ENCODE measurements around the gene MACROD1.

Gene MACROD1

DNA sequence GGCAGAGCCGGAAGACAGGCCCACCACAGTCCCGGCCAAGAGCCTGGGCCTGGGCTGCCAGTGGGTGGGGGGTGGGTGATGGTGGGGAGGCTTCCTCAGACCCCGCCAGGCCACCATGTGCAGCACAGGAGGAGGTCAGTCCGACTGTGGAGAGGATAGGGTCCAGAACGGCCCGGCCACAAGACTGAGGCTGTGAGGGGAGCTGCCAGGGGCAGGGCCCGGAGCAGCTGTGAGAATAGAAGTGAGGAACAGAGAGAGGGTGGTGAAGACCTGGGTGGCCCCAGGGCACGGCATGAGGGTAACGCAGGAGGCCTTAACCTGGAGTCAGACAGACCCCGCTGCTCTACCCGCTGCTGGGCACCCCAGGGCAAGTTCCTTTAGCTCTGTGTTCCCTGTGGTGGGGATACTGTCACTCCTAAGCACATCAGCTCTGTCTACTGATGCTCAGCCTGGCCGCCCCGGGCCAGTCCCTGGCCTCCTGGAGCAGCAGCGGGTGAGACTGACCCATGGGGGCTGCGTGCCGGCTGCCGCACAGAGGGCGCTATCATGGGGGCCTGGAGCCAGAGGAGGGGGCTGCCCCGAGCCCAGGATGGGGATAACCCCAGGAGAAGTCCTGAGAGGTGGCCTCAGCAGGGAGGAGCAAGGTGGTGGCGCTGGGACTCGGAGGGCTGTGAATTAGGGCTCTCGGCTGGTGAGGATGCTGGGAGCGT, 42.3 kb upstream of the MACROD1 start:
- H3K4me3 ChIP-seq (replicated peaks; ENCODE audit: low read depth, low read length) = peak overlapping the region; percentile 12
- TF ChIP-seq, protein P1, sequence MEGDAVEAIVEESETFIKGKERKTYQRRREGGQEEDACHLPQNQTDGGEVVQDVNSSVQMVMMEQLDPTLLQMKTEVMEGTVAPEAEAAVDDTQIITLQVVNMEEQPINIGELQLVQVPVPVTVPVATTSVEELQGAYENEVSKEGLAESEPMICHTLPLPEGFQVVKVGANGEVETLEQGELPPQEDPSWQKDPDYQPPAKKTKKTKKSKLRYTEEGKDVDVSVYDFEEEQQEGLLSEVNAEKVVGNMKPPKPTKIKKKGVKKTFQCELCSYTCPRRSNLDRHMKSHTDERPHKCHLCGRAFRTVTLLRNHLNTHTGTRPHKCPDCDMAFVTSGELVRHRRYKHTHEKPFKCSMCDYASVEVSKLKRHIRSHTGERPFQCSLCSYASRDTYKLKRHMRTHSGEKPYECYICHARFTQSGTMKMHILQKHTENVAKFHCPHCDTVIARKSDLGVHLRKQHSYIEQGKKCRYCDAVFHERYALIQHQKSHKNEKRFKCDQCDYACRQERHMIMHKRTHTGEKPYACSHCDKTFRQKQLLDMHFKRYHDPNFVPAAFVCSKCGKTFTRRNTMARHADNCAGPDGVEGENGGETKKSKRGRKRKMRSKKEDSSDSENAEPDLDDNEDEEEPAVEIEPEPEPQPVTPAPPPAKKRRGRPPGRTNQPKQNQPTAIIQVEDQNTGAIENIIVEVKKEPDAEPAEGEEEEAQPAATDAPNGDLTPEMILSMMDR (IDR thresholded peaks at IDR 0.05; ENCODE audit: low read length, missing control alignments) = no peak
- no peak for DNase-seq (ENCODE audit: low read depth)

DNA sequence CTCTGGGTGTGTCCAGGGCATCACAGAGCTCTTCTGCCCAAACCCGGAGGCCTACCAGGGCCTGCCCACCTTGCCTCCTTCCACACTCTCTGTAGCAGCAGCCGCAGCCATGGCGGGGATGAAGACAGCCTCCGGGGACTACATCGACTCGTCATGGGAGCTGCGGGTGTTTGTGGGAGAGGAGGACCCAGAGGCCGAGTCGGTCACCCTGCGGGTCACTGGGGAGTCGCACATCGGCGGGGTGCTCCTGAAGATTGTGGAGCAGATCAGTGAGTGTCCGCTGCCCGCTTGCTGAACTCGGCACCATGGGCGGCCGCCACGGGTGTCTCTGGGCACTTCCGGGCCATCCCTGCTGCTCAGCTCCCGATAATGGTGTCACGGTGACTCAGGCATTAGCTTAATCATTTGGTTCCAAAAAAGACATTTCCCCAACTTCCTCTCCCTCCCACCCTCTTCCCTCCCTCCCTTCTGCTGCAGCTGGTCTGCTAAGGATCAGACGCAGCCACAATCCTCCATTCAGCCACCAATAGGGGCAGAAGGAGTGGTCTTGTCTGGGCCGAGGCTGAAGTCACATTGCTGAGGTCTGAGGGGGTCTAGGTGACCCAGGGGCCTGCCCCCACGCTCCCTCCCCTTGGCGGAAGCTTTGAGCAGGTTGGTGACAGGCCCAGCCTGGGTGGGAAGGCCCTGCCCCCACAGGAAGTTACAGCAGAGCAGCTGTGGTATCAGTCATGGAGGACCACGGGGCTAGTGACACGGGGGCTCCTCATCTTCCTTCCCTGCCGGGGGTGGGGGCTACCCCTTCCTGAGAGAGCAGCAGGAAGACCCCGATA, 41.6 kb upstream of the MACROD1 start:
- TF ChIP-seq, protein P1 (IDR thresholded peaks at IDR 0.05; ENCODE audit: low read length, missing control alignments) = no peak
- peak; percentile 81 for DNase-seq (ENCODE audit: low read depth)
- H3K4me3 ChIP-seq (replicated peaks; ENCODE audit: low read depth, low read length) = peak overlapping the region; percentile 12

DNA sequence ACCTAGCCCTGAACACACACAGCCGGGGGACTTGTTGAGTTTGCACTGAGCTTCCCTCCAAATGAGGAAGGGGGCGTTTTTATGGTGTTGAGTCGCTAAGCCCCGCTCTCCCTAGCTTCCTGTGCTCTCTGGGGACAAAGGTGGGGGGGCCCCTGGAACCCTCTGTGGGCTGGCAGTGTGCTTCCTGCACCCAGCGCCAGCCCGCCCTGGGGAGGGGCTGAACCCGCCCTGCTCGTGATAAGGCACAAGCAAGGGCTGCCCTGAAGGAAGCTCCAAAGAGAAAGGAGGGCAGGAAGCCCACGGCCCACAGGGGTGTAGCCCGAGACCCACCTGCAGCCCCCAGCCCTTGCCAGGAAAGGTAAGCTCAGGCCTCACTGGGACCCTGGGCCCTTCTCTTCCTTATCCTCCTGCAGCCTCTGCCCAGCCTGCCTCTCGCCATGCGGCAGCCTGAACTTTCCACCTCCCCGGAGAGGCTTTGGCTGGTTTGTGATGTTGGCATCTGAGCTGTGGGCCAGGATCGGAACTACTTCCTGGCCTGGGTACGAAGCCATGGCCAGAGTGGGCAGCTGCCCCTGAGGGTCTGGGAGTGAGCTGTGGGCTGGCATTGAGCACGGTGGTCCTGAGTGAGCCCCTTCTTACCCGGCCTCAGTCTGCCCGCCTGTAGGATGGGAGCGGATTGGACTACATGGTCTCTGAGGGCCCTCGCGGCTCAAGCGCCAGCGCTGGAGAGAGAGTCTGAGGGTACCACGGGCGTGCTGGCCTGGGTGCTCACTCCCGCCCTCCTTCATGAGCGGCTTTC, 40.7 kb upstream of the MACROD1 start, which contains the start of gene FERMT3:
Gene FERMT3, plus strand, starts transcription at position 265 of the 799 bp plus-strand sequence. CDS start 644 bp downstream, outside the sequence.
- H3K4me3 ChIP-seq (replicated peaks; ENCODE audit: low read depth, low read length) = peak within 1 kb of the TSS; percentile 7
- no peak for DNase-seq (ENCODE audit: low read depth)

DNA sequence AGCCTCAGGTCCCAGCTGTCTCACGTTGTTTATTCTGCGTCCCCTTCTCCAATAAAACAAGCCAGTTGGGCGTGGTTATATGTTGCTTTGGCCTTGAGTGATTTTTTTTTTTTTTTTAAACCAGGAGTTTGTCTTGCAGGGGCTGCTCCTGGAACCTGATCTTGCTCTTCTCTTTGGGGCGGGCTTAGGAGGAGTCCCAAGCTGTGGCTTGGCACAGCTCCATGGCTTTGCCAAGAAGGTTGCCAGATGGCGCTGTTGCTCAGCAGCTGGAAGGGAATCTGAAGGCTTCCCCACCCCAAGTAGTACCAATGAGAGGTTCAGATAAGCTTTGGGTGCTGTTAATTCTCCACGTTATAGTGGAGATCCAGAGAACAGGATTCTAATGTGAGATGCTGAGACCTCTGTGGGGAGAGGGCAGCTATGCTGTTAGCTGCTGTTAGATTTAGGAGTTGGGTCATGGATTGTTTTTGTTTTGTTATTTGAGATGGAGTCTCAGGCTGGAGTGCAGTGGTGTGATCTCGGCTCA, 38.6 kb upstream of the MACROD1 start:
- TF ChIP-seq, protein P1 (IDR thresholded peaks at IDR 0.05; ENCODE audit: low read length, missing control alignments) = peak; percentile 68
- peak; percentile 97 for DNase-seq (ENCODE audit: low read depth)
- no peak overlapping the region for H3K4me3 ChIP-seq (replicated peaks; ENCODE audit: low read depth, low read length)

More for the DNA sequence above, 40.7 kb upstream of the MACROD1 start, which contains the start of gene FERMT3:
- TF ChIP-seq, protein P1 (IDR thresholded peaks at IDR 0.05; ENCODE audit: low read length, missing control alignments) = no peak

DNA sequence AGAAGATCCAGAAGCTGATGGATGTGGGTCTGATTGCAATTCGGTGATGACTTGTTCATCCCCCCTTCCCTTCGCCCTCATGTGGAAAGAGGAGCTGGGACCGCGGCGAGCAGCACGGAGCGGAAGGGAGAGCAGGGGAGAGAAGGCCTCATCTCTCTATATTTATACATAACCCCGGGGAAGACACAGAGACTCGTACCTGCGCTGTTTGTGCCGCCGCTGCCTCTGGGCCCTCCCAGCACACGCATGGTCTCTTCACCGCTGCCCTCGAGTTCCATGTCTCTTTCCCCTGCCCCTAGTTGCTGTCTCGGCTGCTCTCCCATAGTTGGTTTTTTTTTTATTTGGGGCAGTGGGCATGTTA, 38.1 kb upstream of the MACROD1 start:
- H3K4me3 ChIP-seq (replicated peaks; ENCODE audit: low read depth, low read length) = no peak overlapping the region
- DNase-seq (ENCODE audit: low read depth) = no peak
- TF ChIP-seq, protein P1 (IDR thresholded peaks at IDR 0.05; ENCODE audit: low read length, missing control alignments) = no peak

DNA sequence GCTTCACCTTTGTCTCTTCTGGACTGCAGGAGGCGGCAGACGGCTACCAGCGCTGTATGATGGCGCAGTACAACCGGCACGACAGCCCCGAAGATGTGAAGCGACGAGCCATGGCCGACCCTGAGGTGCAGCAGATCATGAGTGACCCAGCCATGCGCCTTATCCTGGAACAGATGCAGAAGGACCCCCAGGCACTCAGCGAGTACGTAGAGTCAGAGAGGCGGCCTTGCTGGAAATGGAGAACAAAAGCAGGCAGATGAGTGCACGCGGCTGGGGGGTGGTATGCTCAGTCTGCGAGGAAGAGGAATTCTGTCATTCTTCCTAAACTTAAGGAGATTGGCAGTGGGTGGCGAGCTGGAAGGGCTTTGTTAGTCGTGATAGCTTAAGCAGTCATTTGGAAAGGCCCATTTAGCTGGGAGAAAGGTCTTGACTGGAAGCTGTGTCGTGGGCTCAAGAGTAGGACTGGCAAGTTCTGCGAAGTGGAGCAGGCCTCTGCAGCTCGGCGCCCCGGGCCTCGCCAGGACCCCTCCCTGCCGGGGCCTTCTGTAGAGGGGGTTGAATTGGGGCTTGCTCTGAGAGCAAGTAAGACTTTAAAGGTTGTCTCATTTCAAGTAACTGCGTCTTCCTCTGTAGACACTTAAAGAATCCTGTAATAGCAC, 37.6 kb upstream of the MACROD1 start:
- TF ChIP-seq, protein P1 (IDR thresholded peaks at IDR 0.05; ENCODE audit: low read length, missing control alignments) = no peak
- H3K4me3 ChIP-seq (replicated peaks; ENCODE audit: low read depth, low read length) = no peak overlapping the region
- DNase-seq (ENCODE audit: low read depth) = no peak

Measured in fibroblast of pulmonary artery (primary cell).